Choroid plexus epithelial cell (primary cell): ENCODE results near the gene GLCE.

Source experiments
- DNase-seq: peaks from one replicate; pipeline ENCODE4 v3.0.0-alpha.2; 2010; ENCODE audit warnings: low read depth
- H3K4me3 ChIP-seq: 2 replicates; pipeline ENCODE4 v1.5.1; 2011; ENCODE audit warnings: low read depth, mild to moderate bottlenecking, control low read depth, low read length, moderate library complexity
- TF ChIP-seq, protein P1 (sequence below): conservative IDR thresholded peaks from 2 replicates; pipeline ENCODE4 v1.5.1; 2011; ENCODE audit warnings: low read depth, mild to moderate bottlenecking, control low read depth, inconsistent platforms, low read length, moderate library complexity

Gene GLCE

GRCh38 chr15:69185706-69186105 lies 25.3 kb downstream of the GLCE start:
- no peak for DNase-seq
- TF ChIP-seq, protein P1, sequence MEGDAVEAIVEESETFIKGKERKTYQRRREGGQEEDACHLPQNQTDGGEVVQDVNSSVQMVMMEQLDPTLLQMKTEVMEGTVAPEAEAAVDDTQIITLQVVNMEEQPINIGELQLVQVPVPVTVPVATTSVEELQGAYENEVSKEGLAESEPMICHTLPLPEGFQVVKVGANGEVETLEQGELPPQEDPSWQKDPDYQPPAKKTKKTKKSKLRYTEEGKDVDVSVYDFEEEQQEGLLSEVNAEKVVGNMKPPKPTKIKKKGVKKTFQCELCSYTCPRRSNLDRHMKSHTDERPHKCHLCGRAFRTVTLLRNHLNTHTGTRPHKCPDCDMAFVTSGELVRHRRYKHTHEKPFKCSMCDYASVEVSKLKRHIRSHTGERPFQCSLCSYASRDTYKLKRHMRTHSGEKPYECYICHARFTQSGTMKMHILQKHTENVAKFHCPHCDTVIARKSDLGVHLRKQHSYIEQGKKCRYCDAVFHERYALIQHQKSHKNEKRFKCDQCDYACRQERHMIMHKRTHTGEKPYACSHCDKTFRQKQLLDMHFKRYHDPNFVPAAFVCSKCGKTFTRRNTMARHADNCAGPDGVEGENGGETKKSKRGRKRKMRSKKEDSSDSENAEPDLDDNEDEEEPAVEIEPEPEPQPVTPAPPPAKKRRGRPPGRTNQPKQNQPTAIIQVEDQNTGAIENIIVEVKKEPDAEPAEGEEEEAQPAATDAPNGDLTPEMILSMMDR = no peak
- no peak overlapping the region for H3K4me3 ChIP-seq

DNA sequence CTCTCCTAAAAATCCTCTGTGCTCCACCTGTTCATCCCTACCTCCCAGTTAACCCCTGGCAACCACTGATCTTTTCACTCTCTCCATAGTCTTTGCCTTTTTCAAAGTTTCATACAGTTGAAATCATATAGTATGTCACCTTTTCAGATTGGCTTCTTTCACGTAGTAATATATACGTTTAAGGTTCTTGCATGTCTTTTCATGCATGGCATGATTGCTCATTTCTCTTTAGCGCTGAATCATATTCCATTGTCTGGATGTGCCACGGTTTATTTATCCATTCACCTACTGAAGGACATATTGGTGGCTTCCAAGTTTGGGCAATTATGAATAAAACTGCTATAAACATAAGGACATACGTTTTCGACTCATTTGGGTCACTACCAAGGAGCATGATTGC lies 28.7 kb downstream of the GLCE start:
- H3K4me3 ChIP-seq = no peak overlapping the region
- no peak for DNase-seq
- TF ChIP-seq, protein P1 = no peak

- H3K4me3 ChIP-seq = no peak overlapping the region
- no peak for DNase-seq
- TF ChIP-seq, protein P1 = no peak
Measured at GRCh38 chr15:69190091-69190490, 29.7 kb downstream of the GLCE start.

DNA sequence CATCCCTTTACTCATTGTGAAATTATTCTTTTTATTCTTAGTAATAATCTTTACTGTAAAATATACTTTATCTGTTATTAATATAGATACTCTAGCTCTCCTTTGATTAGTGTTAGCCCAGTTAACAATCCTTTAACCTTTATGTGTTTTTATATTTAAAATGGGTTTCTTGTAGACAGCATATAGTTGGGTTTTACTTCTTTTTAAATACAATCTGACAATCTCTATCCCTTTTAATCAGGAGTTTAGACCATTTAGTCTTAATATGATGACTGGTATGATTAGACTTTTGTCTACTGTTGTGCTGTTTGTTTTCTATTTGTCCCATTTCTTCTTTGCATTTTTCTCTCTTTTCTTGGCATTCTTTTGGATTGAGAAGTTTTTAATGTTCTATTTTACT lies 30.1 kb downstream of the GLCE start:
- no peak overlapping the region for H3K4me3 ChIP-seq
- TF ChIP-seq, protein P1 = no peak
- no peak for DNase-seq

- DNase-seq = peak; percentile 67
- H3K4me3 ChIP-seq = no peak overlapping the region
- TF ChIP-seq, protein P1 = no peak
Measured at GRCh38 chr15:69194025-69194827, 33.8 kb downstream of the GLCE start.

DNA sequence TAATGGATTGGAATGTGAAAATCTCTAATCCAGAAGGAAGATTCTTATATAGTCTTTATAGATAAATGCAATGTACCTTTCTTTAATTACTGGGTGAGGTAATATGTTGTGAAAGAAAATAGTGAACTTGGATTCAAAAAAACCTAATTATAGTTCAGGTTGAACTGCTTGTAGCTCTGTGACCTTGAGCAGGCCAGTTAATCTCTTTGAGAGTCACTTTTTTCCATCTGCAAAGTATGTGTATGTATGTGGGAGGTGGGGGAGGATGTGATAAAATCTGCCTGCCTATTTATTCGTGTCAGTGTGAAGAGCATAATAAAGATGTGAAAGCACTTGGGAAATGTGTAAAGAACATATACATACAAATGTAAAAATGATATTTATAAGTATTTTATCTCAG lies 34.4 kb downstream of the GLCE start:
- DNase-seq = peak; percentile 46
- TF ChIP-seq, protein P1 = no peak
- no peak overlapping the region for H3K4me3 ChIP-seq
